HCT116 (cell line): Measurements from ENCODE around the gene TMEM115. TPM values are rescaled to one million over a fixed set of nuclear protein-coding genes. Genes with fewer than 3 reads are reported as not detected.

ENCODE experiments used
- ATAC-seq: fragments of 200-7000 bp; cut with Tn5 transposase; 2 replicates; pipeline ENCODE4 v1.9.1; 2020; ENCODE audit warnings: mild to moderate bottlenecking, moderate library complexity
- BruUV-seq: library from RNA; stranded (reverse); fragments of 400-500 nt; replicated peaks from 2 replicates; lab custom pipeline; 2021; lab: Mats Ljungman, UMichigan
- CTCF ChIA-PET: fragments of 300-600 bp; sonication (Branson Sonifier 250); formaldehyde crosslinking; loops from one replicate; lab custom pipeline; 2021; ENCODE audit warnings: antibody characterized with exemption; lab: Charles Lee
- POLR2A ChIA-PET: fragments of 300-600, 350-600 bp; sonication (Branson Sonifier 250); formaldehyde crosslinking; loops from one replicate; lab custom pipeline; 2021; ENCODE audit warnings: antibody characterized with exemption; lab: Charles Lee
- RAD21 ChIA-PET, 2 experiments: fragments of 300-600 bp; sonication (Branson Sonifier 250); formaldehyde crosslinking; loops; one replicate each; lab custom pipeline; 2023; ENCODE audit warnings: low total read pairs in 2 of 2; ENCODE audit not compliant: uncharacterized antibody in 2 of 2, unreplicated experiment in 2 of 2, low non-redundant PET in 1 of 2; lab: Charles Lee
- DNase-seq: peaks from one replicate; pipeline ENCODE4 v3.0.0-alpha.2; 2010; ENCODE audit warnings: low read depth, low spot score
- H2AFZ ChIP-seq: fragments of 200-600 bp; shearing (Covaris generic), sonication (generic); 2 replicates; pipeline ENCODE4 v1.6.1; 2017; ENCODE audit warnings: low read depth, mixed run types, mixed read lengths, antibody characterized with exemption, low read length; ENCODE audit not compliant: poor library complexity, severe bottlenecking
- H3K27ac ChIP-seq: 2 replicates; pipeline ENCODE4 v1.5.1; 2012; ENCODE audit warnings: low read depth, low read length
- H3K27me3 ChIP-seq: fragments of 200-600 bp; sonication (generic); 2 replicates; pipeline ENCODE4 v1.6.1; 2016; ENCODE audit warnings: mixed run types, low read length, mixed read lengths; ENCODE audit not compliant: insufficient read depth
- H3K36me3 ChIP-seq, 2 experiments: fragments of 200-500 bp in 1 of 2; fragments of 200-600 bp in 1 of 2; sonication (Bioruptor generic) in 1 of 2; sonication (generic) in 1 of 2; 2 replicates each; pipeline versions ENCODE4 v1.5.1 to v1.6.1; 2014 to 2016; ENCODE audit warnings: low read length in 2 of 2, inconsistent platforms in 1 of 2, mixed read lengths in 1 of 2, mixed run types in 1 of 2; ENCODE audit not compliant: insufficient read depth in 2 of 2, control insufficient read depth in 1 of 2
- H3K4me1 ChIP-seq, 2 experiments: fragments of 200-600 bp in 1 of 2; sonication (generic) in 1 of 2; 2 replicates each; pipeline versions ENCODE4 v1.5.1 to v1.6.1; 2012 to 2017; ENCODE audit warnings: low read length in 2 of 2, inconsistent platforms in 1 of 2, mild to moderate bottlenecking in 1 of 2, mixed read lengths in 1 of 2, mixed run types in 1 of 2, moderate library complexity in 1 of 2; ENCODE audit not compliant: insufficient read depth in 2 of 2, control insufficient read depth in 1 of 2
- H3K4me2 ChIP-seq: fragments of 200-600 bp; sonication (generic); 2 replicates; pipeline ENCODE4 v1.6.1; 2017; ENCODE audit warnings: mixed run types, low read length, mixed read lengths
- H3K4me3 ChIP-seq, 2 experiments: fragments of 200-600 bp in 1 of 2; sonication (generic) in 1 of 2; replicated peaks in 1 of 2; 2 replicates each; pipeline ENCODE4 v1.5.1; 2011 to 2016; ENCODE audit warnings: low read length in 2 of 2, control low read depth in 1 of 2, low read depth in 1 of 2, mild to moderate bottlenecking in 1 of 2, mixed read lengths in 1 of 2, mixed run types in 1 of 2
- H3K79me2 ChIP-seq: fragments of 200-600 bp; sonication (generic); 2 replicates; pipeline ENCODE4 v1.6.1; 2017; ENCODE audit warnings: mild to moderate bottlenecking, mixed run types, low read length, moderate library complexity, mixed read lengths; ENCODE audit not compliant: insufficient read depth
- H3K9ac ChIP-seq: fragments of 200-600 bp; sonication (generic); 2 replicates; pipeline ENCODE4 v1.6.1; 2016; ENCODE audit warnings: low read length, mixed read lengths
- H3K9me2 ChIP-seq: fragments of 200-600 bp; sonication (generic), shearing (Covaris generic); 2 replicates; pipeline ENCODE4 v1.6.1; 2017; ENCODE audit warnings: mixed run types, mild to moderate bottlenecking, moderate library complexity; ENCODE audit not compliant: insufficient read depth
- H3K9me3 ChIP-seq, 2 experiments: fragments of 200-500 bp in 1 of 2; fragments of 200-600 bp in 1 of 2; sonication (Bioruptor generic) in 1 of 2; sonication (generic) in 1 of 2; 2 replicates each; pipeline ENCODE4 v1.6.1; 2014 to 2017; ENCODE audit warnings: low read length in 2 of 2, mixed read lengths in 2 of 2, inconsistent platforms in 1 of 2, low read depth in 1 of 2, mild to moderate bottlenecking in 1 of 2, mixed run types in 1 of 2, moderate library complexity in 1 of 2; ENCODE audit not compliant: control insufficient read depth in 1 of 2, insufficient read depth in 1 of 2
- H4K20me1 ChIP-seq: fragments of 200-600 bp; sonication (generic), shearing (Covaris generic); 2 replicates; pipeline ENCODE4 v1.6.1; 2017; ENCODE audit warnings: mixed run types, mild to moderate bottlenecking, moderate library complexity; ENCODE audit not compliant: insufficient read depth
- ATF3 ChIP-seq: IDR thresholded peaks from 2 replicates; pipeline ENCODE4 v1.6.1; 2012
- CBX3 ChIP-seq: IDR thresholded peaks from 2 replicates; pipeline ENCODE4 v1.6.1; 2012; ENCODE audit warnings: low read depth
- CEBPB ChIP-seq: IDR thresholded peaks from 2 replicates; pipeline ENCODE4 v1.6.1; 2012; ENCODE audit warnings: low read depth
- CTCF ChIP-seq, 3 experiments: fragments of 200-600 bp in 1 of 3; sonication (generic) in 1 of 3; IDR thresholded peaks in 2 of 3; conservative IDR thresholded peaks in 1 of 3; 2 replicates each; pipeline ENCODE4 v1.5.1; 2012 to 2017; ENCODE audit warnings: low read depth in 2 of 3, low read length in 2 of 3, antibody characterized with exemption in 1 of 3, borderline replicate concordance in 1 of 3, control low read depth in 1 of 3, mild to moderate bottlenecking in 1 of 3, mixed read lengths in 1 of 3, mixed run types in 1 of 3, moderate library complexity in 1 of 3; ENCODE audit not compliant: insufficient read depth in 1 of 3
- EGR1 ChIP-seq: IDR thresholded peaks from 2 replicates; pipeline ENCODE4 v1.6.1; 2012; ENCODE audit warnings: low read depth
- EZH2 ChIP-seq: fragments of 200-600 bp; sonication (generic); IDR thresholded peaks from 2 replicates; pipeline ENCODE4 v1.6.1; 2017; ENCODE audit warnings: antibody characterized with exemption, mixed run types
- EZH2phosphoT487 ChIP-seq: fragments of 200-600 bp; IDR thresholded peaks from 2 replicates; pipeline ENCODE4 v1.6.1; 2018; ENCODE audit warnings: antibody characterized with exemption, borderline replicate concordance
- FOSL1 ChIP-seq: IDR thresholded peaks from 2 replicates; pipeline ENCODE4 v1.6.1; 2012; ENCODE audit warnings: low read depth
- MAX ChIP-seq: IDR thresholded peaks from 2 replicates; pipeline ENCODE4 v1.6.1; 2012
- POLR2A ChIP-seq: IDR thresholded peaks from 2 replicates; pipeline ENCODE4 v1.7.0; 2011; ENCODE audit warnings: borderline replicate concordance; ENCODE audit not compliant: insufficient read depth, insufficient read length; ENCODE audit errors: extremely low read depth
- RAD21 ChIP-seq: IDR thresholded peaks from 2 replicates; pipeline ENCODE4 v1.6.1; 2012; ENCODE audit warnings: low read depth, mild to moderate bottlenecking
- SIN3A ChIP-seq: IDR thresholded peaks from 2 replicates; pipeline ENCODE4 v1.6.1; 2012; ENCODE audit warnings: low read depth
- SP1 ChIP-seq: IDR thresholded peaks from 2 replicates; pipeline ENCODE4 v1.6.1; 2012; ENCODE audit warnings: low read depth
- SRF ChIP-seq: IDR thresholded peaks from 2 replicates; pipeline ENCODE4 v1.6.1; 2012; ENCODE audit warnings: low read depth
- TCF7L2 ChIP-seq: IDR thresholded peaks from 2 replicates; pipeline ENCODE4 v1.7.0; 2011; ENCODE audit warnings: borderline replicate concordance, inconsistent platforms; ENCODE audit not compliant: insufficient read depth, insufficient read length; ENCODE audit errors: extremely low read depth
- YY1 ChIP-seq: IDR thresholded peaks from 2 replicates; pipeline ENCODE4 v1.6.1; 2011; ENCODE audit warnings: low read length, low read depth, moderate library complexity, mild to moderate bottlenecking; ENCODE audit not compliant: insufficient replicate concordance; ENCODE audit errors: extremely low read depth
- intact Hi-C: fragments of 100-400 bp; cut with micrococcal nuclease; formaldehyde crosslinking; loops from 2 replicates; pipeline ENCODE4 v1.10.0; 2022
- total RNA-seq: library from RNA; stranded (reverse); gene quantifications from one replicate; pipeline ENCODE4 v1.2.1, GENCODE V29; 2021; ENCODE audit not compliant: unreplicated experiment

The TMEM115 gene
- total RNA-seq, 1 experiment from 2014 or later: 24.6 TPM

GRCh38 chr3:50333744-50334328, 25.5 kb downstream of the TMEM115 start:
- ChIA-PET RAD21 (no interaction called here), CTCF (no interaction called here), POLR2A (no interaction called here)
- no peak for ATAC-seq
- Histone ChIP-seq H3K9ac (peak overlapping the region; percentile 5; the same call in 1 of the 2 replicates), H3K4me2 (no peak overlapping the region), H3K79me2 (peaks cover 72% of the 10 kb centered on the region), H3K36me3 (peaks cover 30 to 41% of the 10 kb centered on the region in 2 experiments; a peak in 3 of 4 replicates), H4K20me1 (no peaks in the 10 kb centered on the region; the same call in 1 of the 2 replicates), H3K27me3 (no peaks in the 10 kb centered on the region), H3K9me2 (no peaks in the 10 kb centered on the region), H3K27ac (no peak overlapping the region; the same call in 1 of the 2 replicates), H2AFZ (no peak overlapping the region), H3K4me3 (no peak overlapping the region), H3K9me3 (no peaks in the 10 kb centered on the region), H3K4me1 (peaks cover 20 to 38% of the 10 kb centered on the region in 2 experiments)
- intact Hi-C loops: no loop called here
- BruUV-seq: no TSS peak
- TF ChIP-seq SIN3A (no peak), ATF3 (no peak), SRF (no peak), CEBPB (no peak), POLR2A (no peak), EZH2phosphoT487 (no peak), YY1 (no peak), MAX (no peak), CBX3 (no peak)
- no peak for DNase-seq

- Histone ChIP-seq H3K4me1 (peaks cover 18 to 36% of the 10 kb centered on the region in 2 experiments), H4K20me1 (no peaks in the 10 kb centered on the region; the same call in 1 of the 2 replicates), H3K9ac (no peak overlapping the region), H3K27me3 (no peaks in the 10 kb centered on the region), H2AFZ (no peak overlapping the region), H3K9me2 (no peaks in the 10 kb centered on the region), H3K27ac (no peak overlapping the region), H3K4me2 (no peak overlapping the region), H3K9me3 (no peaks in the 10 kb centered on the region), H3K36me3 (peaks cover 30 to 37% of the 10 kb centered on the region in 2 experiments; a peak in 3 of 4 replicates), H3K79me2 (peaks cover 75% of the 10 kb centered on the region), H3K4me3 (no peak overlapping the region)
- ATAC-seq (no peak), DNase-seq (no peak)
- POLR2A ChIA-PET: no interaction called here
- intact Hi-C loops: no loop called here
- CTCF ChIA-PET: no interaction called here
- RAD21 ChIA-PET: no interaction called here
- no TSS peak for BruUV-seq
- TF ChIP-seq EGR1: no peak
- TF ChIP-seq SP1: no peak
- no peak for TF ChIP-seq TCF7L2
- TF ChIP-seq CTCF (IDR thresholded peaks at IDR 0.05 in 2 of 3, conservative IDR thresholded peaks at IDR 0.05 in 1 of 3; ENCODE audit: borderline replicate concordance in 1 of 3, insufficient read depth in 1 of 3, low read depth in 2 of 3, low read length in 2 of 3): no peak
- no peak for TF ChIP-seq FOSL1
- TF ChIP-seq EZH2phosphoT487: no peak
- TF ChIP-seq SRF: no peak
- TF ChIP-seq CEBPB: no peak
- no peak for TF ChIP-seq EZH2
- TF ChIP-seq RAD21: no peak
These were observed 27.9 kb downstream of the TMEM115 start for GRCh38 chr3:50331364-50331907.
